HG02642 (cell line): Measurements from ENCODE around the gene LAPTM5.
A peak's percentile ranks its signal among the peaks of the same experiment; 100 is the strongest.

Experiments used
- ATAC-seq: cut with Tn5 transposase; IDR thresholded peaks from one replicate; pipeline ENCODE4 v1.9.1; 2021; ENCODE audit warnings: mild to moderate bottlenecking; ENCODE audit not compliant: unreplicated experiment, poor library complexity

LAPTM5 gene

GRCh38 chr1:30787856-30788495, 30.4 kb upstream of the LAPTM5 start:
- ATAC-seq = no peak

- no peak for ATAC-seq
Observed at GRCh38 chr1:30787266-30787665, 29.7 kb upstream of the LAPTM5 start.

GRCh38 chr1:30786264-30786991, 28.9 kb upstream of the LAPTM5 start:
- ATAC-seq = no peak

GRCh38 chr1:30785714-30786113, 28.1 kb upstream of the LAPTM5 start:
- no peak for ATAC-seq

- ATAC-seq = no peak
Observed at GRCh38 chr1:30785181-30785580, 27.6 kb upstream of the LAPTM5 start.

GRCh38 chr1:30783256-30783915, 25.8 kb upstream of the LAPTM5 start:
- no peak for ATAC-seq

GRCh38 chr1:30782361-30783255, 25.0 kb upstream of the LAPTM5 start:
- peak; percentile 55 for ATAC-seq

- ATAC-seq = no peak
Observed at GRCh38 chr1:30781906-30782305, 24.3 kb upstream of the LAPTM5 start.

- no peak for ATAC-seq
Observed at GRCh38 chr1:30780409-30780808, 22.8 kb upstream of the LAPTM5 start.

GRCh38 chr1:30779294-30780071, 21.9 kb upstream of the LAPTM5 start:
- ATAC-seq = peak; percentile 69

GRCh38 chr1:30778979-30779293, 21.4 kb upstream of the LAPTM5 start:
- ATAC-seq = no peak

GRCh38 chr1:30778154-30778978, 20.8 kb upstream of the LAPTM5 start:
- no peak for ATAC-seq

GRCh38 chr1:30777904-30778153, 20.3 kb upstream of the LAPTM5 start:
- no peak for ATAC-seq

- no peak for ATAC-seq
Observed at GRCh38 chr1:30777060-30777903, 19.7 kb upstream of the LAPTM5 start.

- ATAC-seq = no peak
Observed at GRCh38 chr1:30776097-30777059, 18.8 kb upstream of the LAPTM5 start.

GRCh38 chr1:30775433-30775975, 17.9 kb upstream of the LAPTM5 start:
- ATAC-seq = no peak
